HG02885 (cell line): ENCODE results near the gene SMG7.
"Not testable (repeated sequence)": the region's sequence is repeated elsewhere in the genome, so short reads cannot be mapped to it uniquely, and the experiment has no call there.

ENCODE experiments used
- ATAC-seq: cut with Tn5 transposase; IDR thresholded peaks from one replicate; pipeline ENCODE4 v1.9.1; 2021; ENCODE audit warnings: mild to moderate bottlenecking; ENCODE audit not compliant: unreplicated experiment, poor library complexity

Gene SMG7, protein sequence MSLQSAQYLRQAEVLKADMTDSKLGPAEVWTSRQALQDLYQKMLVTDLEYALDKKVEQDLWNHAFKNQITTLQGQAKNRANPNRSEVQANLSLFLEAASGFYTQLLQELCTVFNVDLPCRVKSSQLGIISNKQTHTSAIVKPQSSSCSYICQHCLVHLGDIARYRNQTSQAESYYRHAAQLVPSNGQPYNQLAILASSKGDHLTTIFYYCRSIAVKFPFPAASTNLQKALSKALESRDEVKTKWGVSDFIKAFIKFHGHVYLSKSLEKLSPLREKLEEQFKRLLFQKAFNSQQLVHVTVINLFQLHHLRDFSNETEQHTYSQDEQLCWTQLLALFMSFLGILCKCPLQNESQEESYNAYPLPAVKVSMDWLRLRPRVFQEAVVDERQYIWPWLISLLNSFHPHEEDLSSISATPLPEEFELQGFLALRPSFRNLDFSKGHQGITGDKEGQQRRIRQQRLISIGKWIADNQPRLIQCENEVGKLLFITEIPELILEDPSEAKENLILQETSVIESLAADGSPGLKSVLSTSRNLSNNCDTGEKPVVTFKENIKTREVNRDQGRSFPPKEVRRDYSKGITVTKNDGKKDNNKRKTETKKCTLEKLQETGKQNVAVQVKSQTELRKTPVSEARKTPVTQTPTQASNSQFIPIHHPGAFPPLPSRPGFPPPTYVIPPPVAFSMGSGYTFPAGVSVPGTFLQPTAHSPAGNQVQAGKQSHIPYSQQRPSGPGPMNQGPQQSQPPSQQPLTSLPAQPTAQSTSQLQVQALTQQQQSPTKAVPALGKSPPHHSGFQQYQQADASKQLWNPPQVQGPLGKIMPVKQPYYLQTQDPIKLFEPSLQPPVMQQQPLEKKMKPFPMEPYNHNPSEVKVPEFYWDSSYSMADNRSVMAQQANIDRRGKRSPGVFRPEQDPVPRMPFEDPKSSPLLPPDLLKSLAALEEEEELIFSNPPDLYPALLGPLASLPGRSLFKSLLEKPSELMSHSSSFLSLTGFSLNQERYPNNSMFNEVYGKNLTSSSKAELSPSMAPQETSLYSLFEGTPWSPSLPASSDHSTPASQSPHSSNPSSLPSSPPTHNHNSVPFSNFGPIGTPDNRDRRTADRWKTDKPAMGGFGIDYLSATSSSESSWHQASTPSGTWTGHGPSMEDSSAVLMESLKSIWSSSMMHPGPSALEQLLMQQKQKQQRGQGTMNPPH

DNA sequence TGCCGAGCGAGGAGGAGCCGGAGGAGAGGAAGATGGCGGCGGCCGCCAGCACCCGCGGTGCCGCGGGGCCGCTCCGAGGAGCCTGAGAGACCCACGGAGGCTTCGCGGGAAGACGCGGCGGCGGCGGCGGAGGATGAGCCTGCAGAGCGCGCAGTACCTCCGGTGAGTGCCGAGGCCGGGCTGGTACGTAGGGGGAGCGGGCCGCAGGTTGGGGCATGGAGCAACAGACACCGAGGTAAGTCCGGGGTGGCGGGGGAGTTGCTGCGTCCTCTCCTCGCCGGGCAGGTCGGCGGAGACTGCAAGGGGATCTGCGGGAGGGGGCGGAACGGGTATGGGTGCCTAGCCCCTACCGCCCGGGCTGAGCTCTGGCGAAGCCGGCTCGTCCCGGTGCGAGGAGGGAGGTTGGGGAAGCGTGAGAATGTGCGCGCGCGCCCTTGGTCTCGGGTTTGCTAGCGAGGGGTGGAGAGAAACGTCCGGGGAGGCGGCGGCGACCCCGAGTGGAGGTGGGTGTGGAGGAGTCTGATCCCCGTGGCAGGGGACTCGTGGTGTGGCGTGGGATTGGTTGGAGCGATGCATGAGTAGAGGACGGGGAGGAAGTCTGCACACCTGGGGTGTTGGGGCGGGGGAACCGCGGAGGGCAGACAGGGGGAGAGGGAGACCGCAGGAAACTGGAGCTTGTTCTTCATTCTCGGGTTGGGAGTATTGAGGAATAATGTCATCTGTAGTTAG is at the start of gene SMG7:
Gene SMG7 (plus strand): TSS at position 12 of the 729 bp plus-strand sequence. CDS start 122 bp downstream, at position 134.
- peak; percentile 21 for ATAC-seq

DNA sequence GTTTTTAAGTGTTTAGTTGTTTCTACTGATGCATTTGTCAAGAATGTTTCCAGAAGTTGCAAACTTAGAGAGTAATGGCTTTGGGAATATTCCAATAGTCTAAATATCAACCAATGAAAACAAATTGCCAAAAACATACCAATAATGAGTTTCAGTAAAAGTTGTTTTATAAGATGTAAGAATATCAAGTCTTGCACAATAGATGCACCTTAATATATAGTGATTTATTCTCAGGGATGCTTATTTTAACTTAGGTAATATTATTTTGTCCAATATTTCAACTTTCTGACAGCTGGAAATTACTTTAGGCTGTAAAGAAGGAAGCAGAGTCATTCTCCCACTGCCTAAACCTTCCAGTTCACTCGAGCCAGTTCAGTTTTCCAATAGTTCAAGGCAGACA is 48.8 kb upstream of the SMG7 start:
- ATAC-seq = no peak

DNA sequence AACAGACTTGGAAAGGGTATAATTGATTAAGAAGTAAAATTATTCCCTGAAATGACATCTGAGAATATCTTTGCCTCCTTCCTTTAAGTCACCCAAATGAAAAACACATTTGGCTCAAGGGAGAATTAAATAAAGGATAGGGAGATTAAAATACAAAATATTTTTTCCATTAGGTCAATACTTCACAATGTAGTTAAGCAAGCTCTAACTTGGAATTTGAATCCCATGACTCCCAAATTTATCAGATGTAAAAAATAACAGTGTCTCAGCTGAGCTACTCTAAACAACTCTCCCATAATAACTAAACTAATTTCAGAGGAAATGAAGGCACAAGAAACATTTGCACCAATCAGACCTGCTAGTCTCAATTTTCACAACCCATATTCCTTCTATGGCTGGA is 47.6 kb upstream of the SMG7 start:
- no peak for ATAC-seq

DNA sequence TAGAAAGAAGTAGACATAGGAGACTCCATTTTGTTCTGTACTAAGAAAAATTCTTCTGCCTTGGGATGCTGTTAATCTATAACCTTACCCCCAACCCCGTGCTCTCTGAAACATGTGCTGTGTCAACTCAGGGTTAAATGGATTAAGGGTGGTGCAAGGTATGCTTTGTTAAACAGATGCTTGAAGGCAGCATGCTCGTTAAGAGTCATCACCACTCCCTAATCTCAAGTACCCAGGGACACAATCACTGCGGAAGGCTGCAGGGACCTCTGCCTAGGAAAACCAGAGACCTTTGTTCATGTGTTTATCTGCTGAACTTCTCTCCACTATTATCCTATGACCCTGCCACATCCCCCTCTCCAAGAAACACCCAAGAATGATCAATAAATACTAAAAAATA is 44.7 kb upstream of the SMG7 start:
- not testable (repeated sequence) for ATAC-seq

DNA sequence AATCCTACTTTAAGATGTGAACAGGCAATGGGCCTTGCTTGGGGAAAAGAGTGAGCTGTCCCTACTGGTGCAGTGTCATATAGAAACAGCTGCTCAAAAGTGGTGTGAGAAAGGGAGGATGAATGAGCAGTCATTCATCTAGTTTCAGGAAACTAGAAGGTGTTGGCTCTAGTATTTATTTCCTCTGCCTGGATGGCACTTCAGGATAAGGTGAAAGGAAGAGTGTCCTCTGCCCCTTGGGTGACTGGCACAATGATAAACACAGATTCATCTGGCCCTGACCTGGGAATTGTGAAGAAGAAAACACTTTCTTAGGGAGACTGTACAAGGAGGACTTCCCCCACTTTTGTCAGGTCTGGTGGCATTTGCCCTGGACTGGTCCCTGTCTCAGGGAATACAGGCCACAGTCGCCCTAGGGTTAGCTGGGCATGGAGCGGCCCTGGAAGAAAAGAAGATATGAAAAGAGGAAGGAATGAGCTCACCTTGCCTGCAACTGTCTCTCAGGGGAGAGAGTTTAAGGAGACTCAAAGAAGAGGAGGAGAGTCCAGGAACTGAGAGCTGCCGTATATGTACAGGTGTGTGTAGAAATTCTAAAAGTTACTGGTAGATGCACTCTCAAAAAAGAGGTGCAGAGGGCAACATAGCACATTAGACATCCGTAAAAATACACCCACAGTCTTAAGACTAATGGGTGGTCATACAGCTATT is 40.3 kb upstream of the SMG7 start:
- no peak for ATAC-seq

DNA sequence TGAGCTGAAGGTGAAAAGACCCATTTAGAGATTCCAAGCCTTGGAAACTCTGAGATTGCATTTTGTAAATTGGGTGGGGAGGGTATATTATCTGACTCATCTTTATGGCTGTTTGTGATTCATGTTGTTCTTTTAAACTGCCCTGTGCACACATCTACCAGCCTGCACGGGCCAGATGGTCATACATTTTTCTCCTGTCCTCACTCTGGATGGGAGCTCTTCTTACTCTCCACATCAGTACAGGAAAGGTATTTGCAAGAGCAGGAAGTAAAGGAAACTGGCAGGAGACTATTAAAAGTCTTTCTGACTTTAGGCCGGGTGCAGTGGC is 39.8 kb upstream of the SMG7 start:
- no peak for ATAC-seq

DNA sequence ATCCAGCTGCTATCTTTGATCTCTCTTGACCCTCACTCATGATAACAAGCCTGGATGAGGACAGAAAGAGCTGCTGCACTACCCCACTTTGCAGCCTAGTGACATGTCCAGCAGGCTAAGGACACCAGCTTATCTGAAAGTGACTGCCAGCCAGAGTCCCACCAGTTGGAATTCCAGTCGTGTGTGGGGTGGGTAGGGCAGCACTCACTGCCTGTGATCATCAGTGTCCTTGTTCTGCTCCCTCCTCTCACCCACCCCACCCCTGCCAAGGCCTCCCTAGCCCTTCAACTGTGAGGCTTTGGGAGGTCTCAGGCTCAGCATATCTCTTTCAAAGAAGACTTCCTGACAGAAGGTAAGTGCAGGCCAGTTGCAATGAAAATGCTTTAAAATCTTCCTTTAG is 38.6 kb upstream of the SMG7 start:
- ATAC-seq = no peak

DNA sequence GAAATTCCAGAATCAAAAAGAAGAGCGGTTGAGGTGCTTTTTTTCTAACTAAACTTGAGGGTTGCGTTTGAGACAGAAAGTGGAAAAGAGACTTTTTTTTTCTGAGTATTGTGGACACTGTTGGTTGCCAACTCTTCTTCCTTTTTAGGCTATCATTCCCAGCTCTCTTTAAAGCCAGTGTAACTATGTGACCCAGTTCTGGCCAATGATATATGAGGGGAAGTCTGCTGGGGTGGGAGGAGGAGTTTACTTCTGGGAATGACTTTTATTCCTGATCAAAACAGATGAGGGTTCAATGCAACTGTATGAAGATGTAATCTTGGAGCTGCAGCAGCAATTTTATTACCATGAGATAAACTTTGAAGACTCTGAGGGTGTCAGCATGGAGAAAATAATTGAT is 36.8 kb upstream of the SMG7 start:
- ATAC-seq = no peak

DNA sequence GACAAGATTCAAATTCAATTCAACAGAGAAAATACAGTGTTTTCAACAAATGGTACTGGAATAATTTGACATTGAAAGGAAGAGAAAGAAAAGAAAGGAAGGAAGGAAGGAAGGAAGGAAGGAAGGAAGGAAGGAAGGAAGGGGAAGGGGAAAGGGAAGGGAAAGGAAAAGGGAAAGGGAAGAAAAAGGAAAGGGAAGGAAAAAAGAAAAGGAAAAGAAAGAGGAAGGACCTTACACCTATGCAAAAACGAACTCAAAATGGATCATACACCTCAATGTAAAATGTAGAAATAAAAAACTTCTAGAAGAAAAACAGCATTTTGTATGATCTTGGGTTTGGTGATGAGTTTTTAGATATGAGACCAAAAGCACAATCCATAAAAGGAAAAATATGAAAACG is 34.2 kb upstream of the SMG7 start:
- ATAC-seq = no peak

DNA sequence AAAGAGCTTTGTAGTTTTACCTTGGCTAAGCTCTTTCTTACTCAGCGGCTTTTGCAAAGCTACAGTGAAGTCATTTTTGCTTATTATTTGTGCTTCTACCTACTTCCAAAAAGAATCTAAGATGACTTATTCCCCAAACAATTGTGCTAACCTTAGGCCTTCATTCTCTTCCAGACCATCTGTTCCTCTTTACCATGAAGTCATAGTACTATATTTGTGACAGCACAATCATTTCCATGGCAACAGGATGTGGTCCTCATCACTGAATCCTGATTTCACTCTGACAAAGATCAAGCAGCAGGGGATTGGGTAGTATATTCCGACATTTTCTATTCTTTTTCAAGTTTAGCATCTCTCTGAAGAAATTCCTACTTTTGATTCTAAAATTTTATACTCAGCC is 29.3 kb upstream of the SMG7 start:
- no peak for ATAC-seq

DNA sequence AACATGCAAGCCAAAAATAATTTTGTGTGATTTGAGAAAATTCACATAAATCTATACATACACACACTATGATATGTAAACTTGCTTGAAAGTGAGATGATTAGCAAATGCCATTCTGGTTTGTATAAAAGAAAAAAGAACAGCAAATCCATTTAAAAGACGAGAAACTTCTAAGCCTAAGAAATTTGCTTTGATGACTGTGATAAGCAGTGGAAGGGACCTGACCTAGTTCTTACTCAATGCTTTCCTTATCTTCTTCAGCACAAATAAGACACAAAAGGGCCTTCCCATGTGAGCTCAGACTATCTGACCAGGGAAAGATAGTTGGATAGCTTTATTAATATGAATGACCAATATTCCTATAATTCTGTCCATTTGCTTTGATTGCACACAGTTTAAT is 28.8 kb upstream of the SMG7 start:
- ATAC-seq = no peak

DNA sequence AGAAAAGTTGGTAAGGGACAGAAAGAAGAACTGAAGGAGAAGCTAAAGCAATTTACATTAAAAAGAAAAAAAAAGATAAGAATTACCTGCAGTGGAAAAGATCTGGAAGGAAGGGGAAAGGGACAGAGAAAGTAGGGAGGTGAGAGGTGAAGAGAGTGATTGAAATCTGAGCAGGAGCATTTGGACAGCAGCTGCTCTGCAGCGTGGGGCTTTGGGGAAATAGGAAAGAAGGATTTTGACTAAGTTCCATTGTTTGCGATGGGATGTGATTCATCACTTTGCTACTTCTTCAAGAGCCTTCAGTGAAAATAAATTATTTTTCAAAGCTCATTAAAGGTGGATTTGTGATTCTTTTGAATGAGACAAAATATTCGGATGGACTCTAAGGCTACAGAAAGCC is 28.1 kb upstream of the SMG7 start:
- ATAC-seq = no peak

DNA sequence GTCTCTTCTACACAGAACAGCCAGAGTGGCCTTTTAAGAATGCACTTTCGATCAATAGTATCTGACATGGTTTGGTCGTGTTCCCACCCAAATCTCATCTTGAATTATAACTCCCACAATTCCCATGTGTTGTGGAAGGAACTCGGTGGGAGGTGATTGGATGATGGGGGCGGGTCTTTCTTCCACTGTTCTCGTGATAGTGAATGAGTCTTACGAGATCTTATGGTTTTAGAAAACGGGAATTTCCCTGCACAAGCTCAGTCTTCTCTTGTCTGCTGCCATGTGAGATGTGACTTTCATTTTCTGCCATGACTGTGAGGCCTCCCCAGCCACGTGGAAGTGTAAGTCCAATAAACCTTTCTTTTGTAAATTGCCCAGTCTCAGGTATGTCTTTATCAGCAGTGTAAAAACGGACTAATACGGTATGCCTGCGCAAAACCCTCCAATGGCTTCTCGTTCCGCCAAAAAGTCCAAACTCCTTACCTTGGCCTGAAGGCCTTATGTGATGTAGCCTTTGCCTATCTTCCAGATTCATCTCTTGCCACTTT is 23.0 kb upstream of the SMG7 start:
- ATAC-seq = no peak

DNA sequence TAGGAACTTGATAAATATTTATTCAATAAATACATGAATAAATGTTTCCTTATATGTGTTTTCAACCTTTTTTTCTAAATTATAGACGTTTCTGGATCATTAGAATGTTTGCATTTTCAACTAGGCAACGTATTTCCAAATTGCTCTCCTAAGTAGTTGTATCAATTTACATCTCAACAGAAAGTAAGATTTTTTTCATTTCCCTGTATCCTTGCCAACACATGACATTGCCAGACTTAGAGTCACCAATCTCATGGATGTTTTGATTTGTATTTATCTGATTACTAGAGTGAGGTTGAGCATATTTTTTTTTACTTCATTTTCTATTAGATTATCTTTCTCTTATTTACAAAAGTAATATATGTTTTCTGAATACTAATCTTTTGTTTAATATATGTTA is 22.2 kb upstream of the SMG7 start:
- ATAC-seq = no peak

DNA sequence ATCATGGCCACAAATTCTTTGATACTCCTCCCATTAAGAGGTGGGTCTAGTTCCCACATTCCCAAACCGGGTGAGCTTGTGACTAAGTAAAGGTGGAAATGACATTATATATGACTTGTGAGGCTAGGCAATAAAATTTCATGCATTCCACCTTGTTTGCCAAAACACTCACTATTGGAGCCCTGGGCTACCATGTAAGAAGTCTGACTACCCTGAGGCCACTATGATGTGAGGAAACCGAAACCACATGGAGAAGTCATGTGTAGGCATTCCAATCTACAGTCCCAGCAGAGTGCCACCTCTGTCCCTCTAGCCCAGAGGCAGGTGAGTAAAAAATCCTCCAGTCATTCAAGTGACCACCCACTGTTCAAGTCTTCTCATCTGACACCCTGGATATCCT is 17.9 kb upstream of the SMG7 start:
- no peak for ATAC-seq

DNA sequence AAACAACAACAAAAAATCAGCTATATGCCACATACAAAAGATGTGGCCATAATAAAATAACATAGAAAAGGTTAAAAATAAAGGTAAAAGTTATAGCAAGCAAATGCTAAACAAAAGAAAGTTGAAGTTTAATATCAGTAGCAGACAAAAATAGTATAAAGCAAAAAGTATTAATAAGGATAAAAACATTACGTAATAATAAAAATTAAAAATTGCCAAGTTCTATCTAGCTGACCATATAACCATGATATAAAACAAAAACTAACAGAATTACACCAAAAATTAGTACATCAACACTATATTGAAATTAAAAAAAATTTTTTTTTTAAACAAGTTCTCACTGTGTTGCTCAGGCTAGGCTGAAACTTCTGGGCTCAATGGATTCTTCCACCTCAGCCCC is 15.5 kb upstream of the SMG7 start:
- ATAC-seq = no peak

DNA sequence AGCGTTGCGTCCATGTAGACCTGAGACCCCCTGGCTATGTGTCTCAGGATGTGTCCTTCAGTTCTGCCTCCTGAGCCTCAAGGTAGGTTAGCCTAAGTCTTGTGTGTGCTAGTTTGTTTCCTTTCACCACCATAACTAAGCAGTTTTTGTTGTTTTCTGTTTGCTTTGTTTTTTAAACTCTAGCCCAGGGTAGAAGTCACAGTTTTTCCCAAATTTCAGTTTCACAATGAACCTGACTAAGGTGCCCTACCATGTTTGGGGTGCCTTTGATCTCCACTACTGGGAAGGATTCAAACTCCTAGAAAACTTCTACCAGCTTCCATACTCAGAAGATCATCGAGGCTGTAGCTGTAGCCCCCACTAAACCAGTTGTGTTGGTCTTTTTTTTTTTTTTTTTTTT is 14.8 kb upstream of the SMG7 start:
- ATAC-seq = no peak

DNA sequence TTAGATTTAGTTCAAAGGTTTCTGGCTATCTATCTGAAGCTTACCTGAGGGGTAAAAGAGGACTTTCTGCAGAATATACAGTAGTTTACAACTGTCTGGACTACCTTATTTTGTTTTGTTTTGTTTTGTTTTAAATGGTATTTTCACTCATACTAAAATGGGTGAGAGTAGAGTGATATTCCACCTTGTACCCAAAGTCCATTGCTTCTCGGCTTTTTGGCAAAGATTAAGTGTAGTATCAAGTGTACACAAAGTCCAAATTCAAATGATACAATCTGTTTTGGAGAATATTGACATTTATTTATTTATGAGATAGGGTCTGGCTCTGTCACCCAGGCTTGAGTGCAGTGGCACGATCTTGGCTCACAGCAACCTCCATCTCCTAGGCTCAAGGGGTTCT is 11.7 kb upstream of the SMG7 start:
- no peak for ATAC-seq

DNA sequence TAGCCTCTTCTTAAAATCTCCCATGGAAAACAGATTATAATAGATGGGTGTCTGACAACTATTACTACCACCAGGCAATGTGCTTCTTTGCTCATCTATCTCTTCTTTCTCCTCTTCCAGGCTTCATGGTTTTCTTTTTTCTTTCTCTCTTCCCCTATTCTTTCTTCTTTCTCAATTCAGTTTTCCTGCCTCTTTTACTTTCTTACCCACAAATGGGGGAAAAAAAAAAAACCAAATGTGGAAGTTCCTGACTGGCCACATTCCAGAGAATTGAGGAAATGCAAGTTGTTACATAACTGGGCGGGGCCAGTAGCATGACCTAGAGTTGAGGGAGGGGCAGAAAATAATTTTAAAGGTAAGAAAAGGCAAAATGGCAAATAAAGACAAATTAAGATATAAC is 10.9 kb upstream of the SMG7 start:
- ATAC-seq = no peak

DNA sequence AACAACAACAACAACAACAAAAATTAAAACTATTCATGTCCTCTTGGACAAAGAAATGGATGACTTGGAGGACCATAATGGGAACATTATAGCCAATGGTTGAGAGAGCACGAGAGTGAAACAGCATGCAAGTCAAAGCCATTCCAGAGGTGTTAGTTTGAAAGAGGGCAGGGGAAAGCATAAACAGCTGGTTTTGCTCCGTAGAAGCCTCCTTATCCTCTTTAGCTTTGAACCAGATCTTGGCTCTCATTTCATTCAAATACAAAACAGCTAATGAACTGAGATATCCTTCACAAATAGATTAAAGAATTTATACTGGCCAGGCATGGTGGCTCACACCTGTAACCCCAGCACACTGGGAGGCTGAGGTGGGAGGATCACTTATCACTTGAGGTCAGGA is 8.7 kb upstream of the SMG7 start:
- no peak for ATAC-seq
